Right ventricle myocardium superior (tissue), 1 donor: ENCODE measurements around the gene GNAS-AS1. TPM values are rescaled to one million over a fixed set of nuclear protein-coding genes. Genes with fewer than 3 reads are reported as not detected.

Experiments
- ATAC-seq: fragments of 200-7000 bp; cut with Tn5 transposase; one replicate; pipeline ENCODE4 v1.9.1; 2020; ENCODE audit warnings: mild to moderate bottlenecking; ENCODE audit not compliant: poor library complexity
- DNase-seq: peaks from one replicate; pipeline ENCODE4 v3.0.0-alpha.2; 2020
- intact Hi-C: fragments of 100-400 bp; cut with DNase I; formaldehyde crosslinking; loops from one replicate; pipeline ENCODE4 v1.11.2; 2022
- total RNA-seq: library from RNA; stranded (reverse); fragmentation: NEBNext Ultra II Directional; extraction: Animal tissue kit (Norgen Biotek cat#: 25700); gene quantifications from one replicate; pipeline ENCODE4 v1.2.1, GENCODE V29; 2021
- donor health status: DM: no; HTN: yes; CAD: no; lungs with severe emphysema.

The GNAS-AS1 gene
- total RNA-seq, 1 donor from 2014 or later, result 0.13 TPM

GRCh38 chr20:58795181-58795922, 55.4 kb downstream of the GNAS-AS1 start:
- ATAC-seq, result no peak
- intact Hi-C loops, result no loop called here

GRCh38 chr20:58794510-58795180, 56.1 kb downstream of the GNAS-AS1 start:
- intact Hi-C loops, result no loop called here
- DNase-seq (no peak), ATAC-seq (no peak)

More at GRCh38 chr20:58795181-58795922, 55.4 kb downstream of the GNAS-AS1 start:
- no peak for DNase-seq

DNA sequence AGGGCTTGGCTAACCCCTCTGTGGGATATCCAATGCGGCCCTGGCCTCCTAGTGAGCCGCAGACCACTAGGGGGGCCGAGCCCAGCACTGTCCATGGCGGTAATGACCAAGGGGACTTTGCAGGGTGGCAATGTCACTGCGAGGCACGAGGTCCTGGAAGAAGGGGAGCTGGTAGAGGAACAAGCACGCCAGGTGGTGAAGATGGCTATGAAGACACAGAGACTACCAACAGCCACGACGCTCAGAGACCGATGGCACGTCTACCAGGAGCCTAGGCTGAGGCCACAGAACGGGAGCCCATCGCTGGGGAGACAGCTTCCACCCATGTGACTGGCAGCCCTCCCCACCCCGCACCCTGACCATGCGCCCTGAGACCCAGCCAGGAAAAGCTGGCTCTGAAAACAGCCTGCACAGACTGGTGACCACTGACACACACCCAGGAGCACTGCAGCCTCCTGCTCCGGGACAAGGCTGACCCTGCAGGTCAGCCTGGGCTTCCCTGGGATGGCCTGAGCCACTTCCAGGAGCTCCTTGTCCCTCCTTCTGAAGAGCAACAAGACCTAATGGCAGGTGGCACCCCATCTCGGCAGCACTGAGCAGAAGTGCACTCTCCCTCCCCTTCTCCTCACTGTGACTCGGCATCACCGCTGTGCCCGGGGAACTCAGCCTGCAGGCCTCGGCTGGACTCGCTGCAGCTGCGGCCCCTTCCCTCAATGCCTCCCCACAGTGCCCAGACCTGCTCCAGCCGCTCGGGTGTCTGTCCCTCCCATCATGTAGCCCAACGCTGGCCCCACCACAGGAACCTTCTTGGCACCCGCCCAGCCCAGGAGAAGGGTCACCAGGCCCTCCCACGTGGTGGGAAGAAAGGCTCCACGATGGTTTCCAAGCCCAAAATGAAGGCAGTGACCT, 56.9 kb downstream of the GNAS-AS1 start:
- ATAC-seq (no peak), DNase-seq (no peak)
- intact Hi-C loops, result no loop called here

DNA sequence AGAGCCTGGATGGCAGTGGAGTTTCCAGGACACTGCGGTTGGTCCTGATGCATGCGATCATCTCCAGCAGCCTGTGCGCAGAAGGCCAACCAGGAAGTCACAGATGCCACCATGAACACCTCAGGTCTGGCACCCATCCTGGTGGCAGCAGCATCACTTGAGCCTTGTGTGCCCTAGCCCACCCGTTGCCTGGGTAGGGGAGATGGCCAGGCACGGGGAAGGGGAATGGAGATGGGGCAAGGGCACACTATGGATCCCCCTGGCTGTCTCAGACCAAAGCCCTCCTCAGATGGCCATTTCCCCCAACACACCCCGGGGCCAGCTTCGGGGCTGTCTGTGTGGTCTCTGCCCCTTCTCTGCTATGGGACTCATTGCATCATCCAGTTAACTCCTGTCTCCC, 58.3 kb downstream of the GNAS-AS1 start:
- DNase-seq (no peak), ATAC-seq (no peak)
- intact Hi-C loops, result no loop called here

DNA sequence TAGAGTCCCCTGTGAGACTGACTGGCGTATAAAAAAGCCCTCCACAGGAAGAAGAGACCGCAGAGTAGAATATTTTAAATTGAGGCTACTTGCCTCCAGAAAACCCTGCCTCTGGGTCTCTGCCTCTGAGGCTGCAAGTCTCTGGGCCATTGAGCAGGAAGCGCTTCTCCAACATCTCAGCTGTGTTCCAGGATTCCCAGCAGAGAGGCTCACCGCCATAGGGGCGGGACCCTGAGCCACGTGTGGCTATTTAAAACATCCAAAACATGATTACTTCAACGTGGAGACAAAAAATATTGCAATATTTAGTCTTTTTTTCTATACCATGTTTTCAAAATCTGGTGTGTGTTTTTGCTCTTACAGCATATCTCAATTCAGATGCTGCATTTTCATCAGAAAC, 59.4 kb downstream of the GNAS-AS1 start:
- intact Hi-C loops, result no loop called here
- DNase-seq (no peak), ATAC-seq (no peak)

DNA sequence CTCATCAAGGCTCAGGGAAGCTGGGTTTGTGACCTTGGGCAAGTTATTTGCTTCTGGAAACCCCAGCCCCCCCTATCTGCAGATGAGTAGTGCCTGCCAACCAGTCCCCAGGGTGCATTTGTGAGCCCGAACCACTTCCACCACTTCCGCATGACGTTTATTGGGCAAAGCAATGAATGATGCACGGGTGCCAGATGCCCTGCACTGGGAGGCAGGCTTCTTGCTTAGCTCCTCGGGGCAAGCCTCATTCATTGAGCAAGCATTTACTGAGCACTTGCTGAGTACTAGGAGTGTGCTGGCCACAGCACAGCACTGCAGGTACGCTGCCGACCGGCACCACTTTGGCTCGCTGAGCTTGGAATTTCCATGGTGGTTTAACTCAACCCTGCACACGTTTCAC, 60.2 kb downstream of the GNAS-AS1 start:
- intact Hi-C loops, result no loop called here
- DNase-seq (no peak), ATAC-seq (no peak)

- ATAC-seq (no peak), DNase-seq (no peak)
- intact Hi-C loops, result no loop called here
These were observed 61.7 kb downstream of the GNAS-AS1 start for GRCh38 chr20:58788896-58789544.

GRCh38 chr20:58787211-58788005, 63.3 kb downstream of the GNAS-AS1 start:
- ATAC-seq, result no peak
- intact Hi-C loops, result no loop called here
- no peak for DNase-seq

GRCh38 chr20:58784321-58785074, 66.2 kb downstream of the GNAS-AS1 start:
- intact Hi-C loops, result no loop called here
- ATAC-seq (no peak), DNase-seq (no peak)

DNA sequence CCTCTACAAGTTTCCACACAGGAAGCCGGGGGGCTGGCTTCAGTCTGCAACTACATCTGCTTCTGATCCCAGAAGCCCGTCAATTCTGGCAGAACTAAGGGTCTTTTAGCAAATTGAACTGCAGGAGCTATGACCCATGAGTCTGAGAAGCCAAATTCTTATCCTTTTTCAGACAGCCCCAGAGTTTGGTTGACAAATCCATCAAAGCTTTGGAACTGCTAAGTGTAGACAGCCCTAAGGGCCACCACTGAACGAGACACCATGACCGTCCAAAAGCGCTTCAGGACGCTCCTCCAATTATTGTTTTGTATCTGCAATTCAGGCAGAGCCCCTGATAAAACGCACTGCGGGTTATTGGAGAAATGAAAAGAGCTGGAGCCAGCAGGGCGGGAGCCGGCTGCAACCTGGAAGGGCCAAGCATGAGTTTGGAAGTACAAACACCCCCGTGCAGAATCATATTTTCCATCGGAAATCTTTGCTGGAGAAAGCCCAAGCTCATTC, 67.1 kb downstream of the GNAS-AS1 start:
- intact Hi-C loops, result no loop called here
- DNase-seq (no peak), ATAC-seq (no peak)

- intact Hi-C loops, result no loop called here
- DNase-seq (no peak), ATAC-seq (no peak)
These were observed 69.6 kb downstream of the GNAS-AS1 start for GRCh38 chr20:58781138-58781537.

DNA sequence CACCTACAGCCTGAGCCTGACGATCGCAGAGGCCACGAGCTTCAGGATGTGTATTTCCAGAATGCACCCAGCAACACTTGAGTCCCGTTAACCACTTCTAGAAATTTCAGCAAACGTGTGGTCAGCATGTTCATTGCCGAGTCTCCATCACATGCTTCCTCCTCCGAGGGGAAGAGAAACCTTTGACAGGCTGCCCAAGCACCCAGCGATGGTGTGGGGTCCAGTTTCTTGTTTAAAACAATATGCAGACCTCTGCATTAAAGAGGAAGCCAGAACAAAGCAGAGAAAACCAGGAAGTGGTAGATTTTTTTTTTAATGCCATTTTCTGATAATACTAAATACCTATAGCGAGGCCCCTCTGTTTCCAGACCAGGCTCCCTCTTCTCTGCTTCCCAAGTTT, 71.9 kb downstream of the GNAS-AS1 start:
- no peak for ATAC-seq
- no peak for DNase-seq
- intact Hi-C loops, result no loop called here

DNA sequence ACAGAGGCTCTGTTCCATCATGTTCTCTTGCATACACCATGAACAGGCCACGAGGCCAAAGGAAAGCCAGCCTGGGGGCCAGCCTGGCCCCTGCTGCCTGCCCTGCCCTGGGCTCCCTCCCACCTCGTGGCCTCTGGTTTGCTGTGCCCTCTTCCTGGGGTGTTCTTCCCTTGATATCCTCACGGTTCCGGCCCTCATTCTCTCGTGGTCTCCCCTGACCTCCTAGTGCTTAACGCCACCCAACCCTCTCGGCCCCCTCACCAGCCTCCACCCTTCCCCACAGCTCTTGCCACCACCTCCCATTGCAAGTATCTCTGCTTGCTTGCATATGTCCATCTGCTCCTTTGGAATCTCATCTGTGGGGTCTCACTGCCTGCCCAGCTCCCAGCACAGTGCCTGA, 73.0 kb downstream of the GNAS-AS1 start:
- DNase-seq (no peak), ATAC-seq (no peak)
- intact Hi-C loops, result no loop called here

GRCh38 chr20:58776109-58776508, 74.6 kb downstream of the GNAS-AS1 start:
- ATAC-seq, result no peak
- intact Hi-C loops, result no loop called here
- DNase-seq, result no peak

DNA sequence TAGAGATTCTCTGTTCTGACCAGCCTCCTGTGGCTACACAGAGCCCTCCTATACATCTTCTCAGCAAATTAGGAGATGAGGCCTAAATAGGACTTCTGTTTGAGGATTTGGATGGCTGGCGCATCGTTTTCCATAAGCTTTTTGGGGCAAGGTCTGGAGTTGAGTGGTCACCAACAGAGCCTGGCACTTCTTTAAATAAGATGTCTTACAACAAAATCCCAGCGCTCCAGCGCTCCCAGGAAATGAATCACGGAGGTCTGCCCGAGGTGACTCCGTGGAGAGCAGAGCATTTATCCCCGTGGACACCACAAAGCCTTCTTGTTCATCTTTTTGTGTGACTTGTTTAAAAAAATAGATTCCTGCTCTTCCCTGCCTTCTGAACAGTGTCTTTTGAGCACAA, 75.3 kb downstream of the GNAS-AS1 start:
- ATAC-seq (no peak), DNase-seq (no peak)
- intact Hi-C loops, result no loop called here

DNA sequence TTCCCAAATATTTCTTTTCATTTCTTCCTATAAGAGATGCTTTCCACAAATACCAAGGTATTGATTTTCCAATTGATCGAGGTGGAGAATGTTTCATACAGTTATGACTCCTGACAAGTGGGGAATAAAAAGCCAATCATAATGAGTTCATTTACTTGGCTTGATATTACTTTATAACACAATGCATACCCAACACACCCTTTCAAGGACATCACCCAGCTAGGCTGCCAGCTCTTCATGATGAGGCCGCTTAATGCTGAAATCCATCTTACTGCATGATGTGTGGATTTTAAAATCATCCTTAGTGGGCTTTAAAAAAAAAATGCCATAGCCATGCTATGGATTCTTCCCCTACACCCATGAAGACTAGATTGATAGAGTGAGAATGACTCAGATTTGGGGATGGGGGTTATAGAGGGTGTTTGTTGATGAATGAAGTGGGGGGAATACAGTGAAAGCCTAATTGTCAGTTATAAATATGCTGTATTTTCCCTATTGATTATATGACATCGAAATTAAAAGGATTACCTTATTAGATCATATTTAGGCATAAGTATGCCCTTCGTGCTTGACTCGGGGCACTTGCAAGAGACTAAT, 75.9 kb downstream of the GNAS-AS1 start:
- DNase-seq, result no peak
- intact Hi-C loops, result no loop called here
- ATAC-seq, result no peak

GRCh38 chr20:58774214-58774613, 76.5 kb downstream of the GNAS-AS1 start:
- intact Hi-C loops, result no loop called here
- ATAC-seq (no peak), DNase-seq (no peak)
